Neural cell (in vitro differentiated cells): ENCODE results near the gene APBB1IP. TPM values are rescaled to one million over a fixed set of nuclear protein-coding genes. Genes with fewer than 3 reads are reported as not detected.

Experiments used
- H2AFZ ChIP-seq: fragments of 200-600, 300-800 bp; sonication (generic), shearing (Covaris generic); 2 replicates; pipeline ENCODE4 v1.6.0; 2014; ENCODE audit warnings: low read depth, mild to moderate bottlenecking, antibody characterized with exemption, low read length, moderate library complexity
- H3F3A ChIP-seq: fragments of 200-600 bp; shearing (Covaris generic); 2 replicates; pipeline ENCODE4 v1.6.1; 2016; ENCODE audit warnings: mild to moderate bottlenecking, moderate library complexity, mixed read lengths, antibody characterized with exemption, low read length; ENCODE audit not compliant: insufficient read depth, poor library complexity, severe bottlenecking
- H3K27ac ChIP-seq: fragments of 200-600, 300-800 bp; sonication (generic), shearing (Covaris generic); 2 replicates; pipeline ENCODE4 v1.5.1; 2014; ENCODE audit warnings: mild to moderate bottlenecking, low read length, moderate library complexity
- H3K27me3 ChIP-seq: fragments of 300-800, 200-600 bp; sonication (generic), shearing (Covaris generic); 2 replicates; pipeline ENCODE4 v1.6.0; 2014; ENCODE audit warnings: mild to moderate bottlenecking, low read depth, low read length, moderate library complexity; ENCODE audit not compliant: insufficient read depth
- H3K36me3 ChIP-seq: fragments of 300-800, 200-600 bp; sonication (generic), shearing (Covaris generic); 2 replicates; pipeline ENCODE4 v1.5.1; 2014; ENCODE audit warnings: mild to moderate bottlenecking, antibody characterized with exemption, low read length, moderate library complexity; ENCODE audit not compliant: insufficient read depth
- H3K4me2 ChIP-seq: fragments of 300-800, 200-600 bp; sonication (generic), shearing (Covaris generic); 2 replicates; pipeline ENCODE4 v1.6.0; 2014; ENCODE audit warnings: mild to moderate bottlenecking, low read length
- H3K4me3 ChIP-seq: fragments of 300-800, 200-600 bp; sonication (generic), shearing (Covaris generic); 2 replicates; pipeline ENCODE4 v1.5.1; 2014; ENCODE audit warnings: mild to moderate bottlenecking, low read length, moderate library complexity
- H3K79me2 ChIP-seq: fragments of 200-600 bp; shearing (Covaris generic); replicated peaks from 2 replicates; pipeline ENCODE4 v1.6.0; 2014; ENCODE audit warnings: mild to moderate bottlenecking, low read length, moderate library complexity; ENCODE audit not compliant: insufficient read depth
- H3K9ac ChIP-seq: fragments of 300-800, 200-600 bp; sonication (generic), shearing (Covaris generic); 2 replicates; pipeline ENCODE4 v1.6.1; 2016; ENCODE audit warnings: mild to moderate bottlenecking, low read length, mixed read lengths
- H3K9me2 ChIP-seq: fragments of 200-600 bp; shearing (Covaris generic); 2 replicates; pipeline ENCODE4 v1.6.1; 2016; ENCODE audit warnings: mild to moderate bottlenecking, low read length, mixed read lengths; ENCODE audit not compliant: insufficient read depth
- H3K9me3 ChIP-seq: fragments of 200-600, 300-800 bp; sonication (generic), shearing (Covaris generic); 2 replicates; pipeline ENCODE4 v1.6.1; 2016; ENCODE audit warnings: mild to moderate bottlenecking, mixed run types, low read length, moderate library complexity, mixed read lengths
- H4K20me1 ChIP-seq: fragments of 200-600 bp; shearing (Covaris generic); 2 replicates; pipeline ENCODE4 v1.6.1; 2016; ENCODE audit warnings: mild to moderate bottlenecking, mixed run types; ENCODE audit not compliant: insufficient read depth
- CTCF ChIP-seq: fragments of 450-650 bp; IDR thresholded peaks from 2 replicates; pipeline ENCODE4 v1.5.1; 2014; ENCODE audit warnings: antibody characterized with exemption, mild to moderate bottlenecking, moderate library complexity; ENCODE audit not compliant: poor library complexity, severe bottlenecking
- EP300 ChIP-seq: fragments of 450-650 bp; conservative IDR thresholded peaks from 2 replicates; pipeline ENCODE4 v1.6.1; 2014; ENCODE audit warnings: antibody characterized with exemption, mild to moderate bottlenecking, moderate library complexity; ENCODE audit not compliant: poor library complexity, severe bottlenecking
- EZH2 ChIP-seq: fragments of 200-600, 300-800 bp; shearing (Covaris generic), sonication (generic); IDR thresholded peaks from 2 replicates; pipeline ENCODE4 v1.6.1; 2014; ENCODE audit warnings: antibody characterized with exemption, low read length, borderline replicate concordance, mild to moderate bottlenecking; ENCODE audit not compliant: insufficient read depth, poor library complexity, severe bottlenecking
- MXI1 ChIP-seq: fragments of 450-650 bp; conservative IDR thresholded peaks from 2 replicates; pipeline ENCODE4 v1.6.1; 2014; ENCODE audit warnings: antibody characterized with exemption, mild to moderate bottlenecking; ENCODE audit not compliant: poor library complexity, severe bottlenecking
- POLR2AphosphoS5 ChIP-seq: IDR thresholded peaks from 2 replicates; pipeline ENCODE4 v1.6.1; 2012
- RAD21 ChIP-seq: fragments of 450-650 bp; conservative IDR thresholded peaks from 2 replicates; pipeline ENCODE4 v1.6.1; 2014; ENCODE audit warnings: antibody characterized with exemption, mild to moderate bottlenecking, moderate library complexity
- SMC3 ChIP-seq: fragments of 450-650 bp; conservative IDR thresholded peaks from 2 replicates; pipeline ENCODE4 v1.6.1; 2014; ENCODE audit warnings: antibody characterized with exemption, mild to moderate bottlenecking, moderate library complexity; ENCODE audit not compliant: poor library complexity
- TAF1 ChIP-seq: IDR thresholded peaks from 2 replicates; pipeline ENCODE4 v1.6.1; 2012; ENCODE audit warnings: low read depth
- polyA plus RNA-seq: library from polyadenylated mRNA; depleted of rRNA; stranded (reverse); fragments of >200 nt; gene quantifications from 2 replicates; pipeline ENCODE4 v1.2.3, GENCODE V29; 2014
- TF ChIP-seq, protein P1 (sequence below): IDR thresholded peaks from 2 replicates; pipeline ENCODE4 v1.6.1; 2012; ENCODE audit warnings: borderline replicate concordance

The APBB1IP gene
- polyA plus RNA-seq, 1 donor from 2014 or later: not detected

DNA sequence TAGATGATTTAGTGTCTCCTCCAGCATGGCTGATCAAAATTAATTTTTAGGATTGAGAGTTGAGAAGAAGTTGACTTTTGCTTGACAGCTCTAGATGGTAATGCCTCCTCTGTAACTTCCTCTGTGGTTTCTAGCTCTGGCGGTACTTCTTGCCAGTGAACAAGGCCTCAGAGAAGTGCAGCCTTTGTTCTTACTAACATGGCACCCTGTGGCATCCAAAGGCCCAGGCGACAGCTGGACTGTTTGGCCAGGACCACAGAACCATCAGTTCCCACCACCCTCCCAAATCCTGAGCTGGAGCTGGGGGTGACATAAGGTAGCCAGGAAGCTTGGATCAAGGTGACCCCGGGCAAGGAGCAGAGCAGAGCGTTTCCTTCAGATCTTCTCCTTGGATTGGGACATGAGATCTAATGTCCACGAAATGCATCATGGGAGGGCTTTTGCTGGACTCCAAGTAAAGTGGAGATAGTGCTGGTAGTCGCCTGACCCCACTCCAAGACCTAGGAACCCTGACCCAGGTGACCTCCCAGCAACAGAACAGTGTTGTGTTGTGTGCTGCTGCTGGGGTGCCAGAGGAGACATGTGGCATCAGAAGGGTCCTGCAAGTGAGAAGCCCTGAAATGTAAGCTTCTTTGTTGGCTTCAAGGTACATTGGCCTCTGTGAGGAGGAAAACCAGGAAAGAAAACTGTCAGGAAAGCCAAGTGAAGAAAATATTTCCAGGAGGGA is 41.8 kb downstream of the APBB1IP start:
- no peak for TF ChIP-seq RAD21
- no peaks in the 10 kb centered on the region for H3K27me3 ChIP-seq
- no peaks in the 10 kb centered on the region for H3K79me2 ChIP-seq
- H3K4me2 ChIP-seq: no peak overlapping the region
- H3K4me3 ChIP-seq: no peak overlapping the region
- H3K9ac ChIP-seq: no peak overlapping the region
- H3K27ac ChIP-seq: no peak overlapping the region
- H3K9me3 ChIP-seq: no peaks in the 10 kb centered on the region
- H3K36me3 ChIP-seq: no peaks in the 10 kb centered on the region
- no peaks in the 10 kb centered on the region for H4K20me1 ChIP-seq
- H2AFZ ChIP-seq: no peak overlapping the region
- H3K9me2 ChIP-seq: no peaks in the 10 kb centered on the region
- H3F3A ChIP-seq: no peaks in the 10 kb centered on the region

DNA sequence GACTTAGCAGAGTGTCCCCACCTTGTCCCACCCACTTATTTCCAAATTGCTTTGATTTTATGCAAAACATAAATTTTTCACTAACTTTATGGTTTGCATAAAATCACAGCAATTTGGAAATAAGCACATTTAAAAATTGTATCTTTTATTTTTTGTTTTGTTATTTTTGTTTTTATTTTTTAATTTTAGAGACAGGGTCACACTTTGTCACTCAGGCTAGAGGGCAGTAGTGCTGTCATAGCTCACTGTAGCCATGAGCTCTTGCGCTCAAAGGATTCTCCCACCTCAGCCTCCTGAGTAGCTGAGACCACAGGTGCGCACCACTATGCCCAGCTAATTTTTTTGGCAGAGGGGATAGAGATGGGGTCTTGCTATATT is 43.2 kb downstream of the APBB1IP start:
- Histone ChIP-seq H3F3A (no peaks in the 10 kb centered on the region), H3K27ac (no peak overlapping the region), H3K27me3 (no peaks in the 10 kb centered on the region), H3K9ac (no peak overlapping the region), H2AFZ (no peak overlapping the region), H3K4me3 (no peak overlapping the region), H3K4me2 (no peak overlapping the region), H3K9me3 (no peaks in the 10 kb centered on the region), H4K20me1 (no peaks in the 10 kb centered on the region), H3K79me2 (no peaks in the 10 kb centered on the region), H3K9me2 (no peaks in the 10 kb centered on the region), H3K36me3 (no peaks in the 10 kb centered on the region)
- TF ChIP-seq CTCF (no peak), EP300 (no peak), RAD21 (no peak), EZH2 (no peak), TAF1 (no peak), MXI1 (no peak), SMC3 (no peak), POLR2AphosphoS5 (no peak)
- TF ChIP-seq, protein P1, sequence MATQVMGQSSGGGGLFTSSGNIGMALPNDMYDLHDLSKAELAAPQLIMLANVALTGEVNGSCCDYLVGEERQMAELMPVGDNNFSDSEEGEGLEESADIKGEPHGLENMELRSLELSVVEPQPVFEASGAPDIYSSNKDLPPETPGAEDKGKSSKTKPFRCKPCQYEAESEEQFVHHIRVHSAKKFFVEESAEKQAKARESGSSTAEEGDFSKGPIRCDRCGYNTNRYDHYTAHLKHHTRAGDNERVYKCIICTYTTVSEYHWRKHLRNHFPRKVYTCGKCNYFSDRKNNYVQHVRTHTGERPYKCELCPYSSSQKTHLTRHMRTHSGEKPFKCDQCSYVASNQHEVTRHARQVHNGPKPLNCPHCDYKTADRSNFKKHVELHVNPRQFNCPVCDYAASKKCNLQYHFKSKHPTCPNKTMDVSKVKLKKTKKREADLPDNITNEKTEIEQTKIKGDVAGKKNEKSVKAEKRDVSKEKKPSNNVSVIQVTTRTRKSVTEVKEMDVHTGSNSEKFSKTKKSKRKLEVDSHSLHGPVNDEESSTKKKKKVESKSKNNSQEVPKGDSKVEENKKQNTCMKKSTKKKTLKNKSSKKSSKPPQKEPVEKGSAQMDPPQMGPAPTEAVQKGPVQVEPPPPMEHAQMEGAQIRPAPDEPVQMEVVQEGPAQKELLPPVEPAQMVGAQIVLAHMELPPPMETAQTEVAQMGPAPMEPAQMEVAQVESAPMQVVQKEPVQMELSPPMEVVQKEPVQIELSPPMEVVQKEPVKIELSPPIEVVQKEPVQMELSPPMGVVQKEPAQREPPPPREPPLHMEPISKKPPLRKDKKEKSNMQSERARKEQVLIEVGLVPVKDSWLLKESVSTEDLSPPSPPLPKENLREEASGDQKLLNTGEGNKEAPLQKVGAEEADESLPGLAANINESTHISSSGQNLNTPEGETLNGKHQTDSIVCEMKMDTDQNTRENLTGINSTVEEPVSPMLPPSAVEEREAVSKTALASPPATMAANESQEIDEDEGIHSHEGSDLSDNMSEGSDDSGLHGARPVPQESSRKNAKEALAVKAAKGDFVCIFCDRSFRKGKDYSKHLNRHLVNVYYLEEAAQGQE: no peak
